GM18508 (cell line): ENCODE results near the gene PPP1R1B.

Experiments
- ATAC-seq: cut with Tn5 transposase; IDR thresholded peaks from one replicate; pipeline ENCODE4 v1.9.1; 2021; ENCODE audit warnings: moderate number of reproducible peaks; ENCODE audit not compliant: insufficient read depth, unreplicated experiment

The PPP1R1B gene

DNA sequence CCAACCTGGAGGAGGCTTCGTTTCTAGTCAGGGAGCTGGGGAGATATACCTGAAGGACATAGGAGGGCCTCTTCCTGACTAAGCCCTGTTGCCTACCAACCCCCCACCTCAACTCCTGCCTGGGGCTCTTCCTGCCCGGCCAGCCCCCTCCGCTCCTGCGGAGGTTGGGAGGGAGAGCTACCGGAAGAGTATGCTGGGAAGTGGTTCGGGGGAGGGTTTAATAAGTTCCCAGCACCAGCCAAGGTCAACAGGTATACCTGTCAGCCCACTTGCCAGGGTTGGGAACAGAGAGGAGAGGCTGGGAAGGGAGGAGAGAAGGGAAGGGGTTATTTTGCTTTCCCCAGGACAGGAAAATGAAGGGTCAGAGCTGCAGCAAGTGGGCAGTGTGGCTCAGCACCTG, 4.7 kb downstream of the PPP1R1B start:
- no peak for ATAC-seq

GRCh38 chr17:39632153-39632941, 5.6 kb downstream of the PPP1R1B start:
- ATAC-seq = no peak

DNA sequence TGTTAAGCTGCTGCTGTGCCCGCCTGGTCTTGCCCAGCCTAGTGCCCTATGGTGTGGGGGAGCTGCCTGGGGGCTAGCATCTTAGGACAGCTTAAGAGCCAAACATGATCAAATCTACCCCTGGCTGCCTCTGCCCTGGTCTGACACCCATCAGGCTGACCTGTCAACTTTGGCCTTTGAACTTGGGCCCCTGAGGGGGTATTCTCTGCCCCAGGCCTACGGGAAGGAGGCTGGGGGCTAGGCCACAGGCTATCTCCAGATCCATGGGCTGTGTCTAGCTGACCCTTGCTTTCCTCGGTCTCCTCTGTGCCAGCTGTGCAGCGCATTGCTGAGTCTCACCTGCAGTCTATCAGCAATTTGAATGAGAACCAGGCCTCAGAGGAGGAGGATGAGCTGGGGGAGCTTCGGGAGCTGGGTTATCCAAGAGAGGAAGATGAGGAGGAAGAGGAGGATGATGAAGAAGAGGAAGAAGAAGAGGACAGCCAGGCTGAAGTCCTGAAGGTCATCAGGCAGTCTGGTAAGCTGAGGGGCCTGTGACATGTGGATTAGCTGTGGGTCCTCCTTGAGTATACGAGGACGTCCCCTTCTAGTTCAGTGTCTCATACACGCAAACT, 6.9 kb downstream of the PPP1R1B start:
- ATAC-seq = no peak

GRCh38 chr17:39634384-39634871, 7.7 kb downstream of the PPP1R1B start:
- no peak for ATAC-seq

DNA sequence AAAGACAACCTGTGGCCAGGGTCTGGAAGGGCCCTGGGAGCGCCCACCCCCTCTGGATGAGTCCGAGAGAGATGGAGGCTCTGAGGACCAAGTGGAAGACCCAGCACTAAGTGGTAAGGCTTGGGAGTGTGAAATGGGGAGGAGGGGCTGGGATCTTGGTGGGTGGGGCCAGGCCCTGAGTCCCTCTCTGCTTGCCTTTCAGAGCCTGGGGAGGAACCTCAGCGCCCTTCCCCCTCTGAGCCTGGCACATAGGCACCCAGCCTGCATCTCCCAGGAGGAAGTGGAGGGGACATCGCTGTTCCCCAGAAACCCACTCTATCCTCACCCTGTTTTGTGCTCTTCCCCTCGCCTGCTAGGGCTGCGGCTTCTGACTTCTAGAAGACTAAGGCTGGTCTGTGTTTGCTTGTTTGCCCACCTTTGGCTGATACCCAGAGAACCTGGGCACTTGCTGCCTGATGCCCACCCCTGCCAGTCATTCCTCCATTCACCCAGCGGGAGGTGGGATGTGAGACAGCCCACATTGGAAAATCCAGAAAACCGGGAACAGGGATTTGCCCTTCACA, 8.9 kb downstream of the PPP1R1B start:
- ATAC-seq = no peak

DNA sequence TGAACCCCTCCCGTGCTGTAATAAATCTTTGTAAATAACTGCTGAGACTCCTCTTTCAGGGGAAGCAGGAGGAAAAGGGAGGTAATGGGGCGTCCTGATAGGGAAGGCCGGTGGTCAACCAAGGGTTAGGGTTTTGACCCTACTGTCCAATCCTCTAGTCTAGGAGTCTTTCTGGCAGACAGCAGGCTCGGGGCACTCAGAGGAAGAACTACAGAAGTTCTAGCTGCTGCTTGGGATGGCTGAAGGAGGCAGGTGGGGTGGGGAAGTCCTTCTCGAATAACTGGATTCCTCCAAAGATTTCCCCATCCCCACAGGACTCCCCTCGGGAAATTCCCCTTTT, 9.8 kb downstream of the PPP1R1B start:
- no peak for ATAC-seq

DNA sequence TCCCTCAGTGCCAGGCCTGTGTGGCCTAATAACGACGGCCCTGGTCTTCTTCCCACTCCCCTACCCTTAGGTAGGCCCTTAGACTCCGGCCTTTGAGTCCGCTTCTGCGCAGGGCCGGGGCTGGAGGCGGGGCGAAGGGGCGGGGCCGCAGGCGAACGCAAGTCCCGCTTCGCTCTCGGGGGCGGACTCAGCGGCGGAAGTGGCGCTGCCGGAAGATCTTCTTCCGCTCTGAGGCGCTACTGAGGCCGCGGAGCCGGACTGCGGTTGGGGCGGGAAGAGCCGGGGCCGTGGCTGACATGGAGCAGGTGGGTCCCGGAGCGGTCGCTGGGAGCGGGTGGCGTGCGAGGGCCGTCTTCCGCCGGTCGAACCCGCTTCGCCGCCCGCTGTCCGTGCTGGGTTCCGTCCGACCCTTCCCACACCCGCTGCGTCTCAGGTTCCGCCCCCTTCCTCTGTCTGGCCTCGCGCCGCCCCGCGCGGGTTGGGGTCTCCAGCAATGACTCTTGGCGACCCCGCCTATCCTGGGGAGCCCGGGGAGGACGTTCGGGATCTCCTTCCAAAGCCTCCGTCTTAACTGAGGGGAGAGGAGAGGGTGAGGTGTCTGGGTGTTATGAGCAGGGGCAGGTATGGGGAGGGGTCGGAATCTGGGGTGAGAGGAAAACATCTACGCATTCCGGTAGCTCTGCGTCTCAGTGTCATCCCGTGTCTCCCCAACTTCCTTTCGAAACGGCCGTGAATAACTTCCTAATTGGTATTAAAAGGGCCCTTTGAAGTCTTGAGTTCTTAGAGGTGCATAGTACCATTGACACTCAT, 10.4 kb downstream of the PPP1R1B start, which contains the start of gene STARD3:
TSS of gene STARD3 (plus strand) at position 218 of the 810 bp plus-strand sequence. CDS start 16,388 bp downstream, outside the sequence.
- ATAC-seq = no peak

GRCh38 chr17:39638317-39638716, 11.6 kb downstream of the PPP1R1B start:
- ATAC-seq = no peak

- ATAC-seq = no peak
Measured at GRCh38 chr17:39639043-39639442, 12.3 kb downstream of the PPP1R1B start.

DNA sequence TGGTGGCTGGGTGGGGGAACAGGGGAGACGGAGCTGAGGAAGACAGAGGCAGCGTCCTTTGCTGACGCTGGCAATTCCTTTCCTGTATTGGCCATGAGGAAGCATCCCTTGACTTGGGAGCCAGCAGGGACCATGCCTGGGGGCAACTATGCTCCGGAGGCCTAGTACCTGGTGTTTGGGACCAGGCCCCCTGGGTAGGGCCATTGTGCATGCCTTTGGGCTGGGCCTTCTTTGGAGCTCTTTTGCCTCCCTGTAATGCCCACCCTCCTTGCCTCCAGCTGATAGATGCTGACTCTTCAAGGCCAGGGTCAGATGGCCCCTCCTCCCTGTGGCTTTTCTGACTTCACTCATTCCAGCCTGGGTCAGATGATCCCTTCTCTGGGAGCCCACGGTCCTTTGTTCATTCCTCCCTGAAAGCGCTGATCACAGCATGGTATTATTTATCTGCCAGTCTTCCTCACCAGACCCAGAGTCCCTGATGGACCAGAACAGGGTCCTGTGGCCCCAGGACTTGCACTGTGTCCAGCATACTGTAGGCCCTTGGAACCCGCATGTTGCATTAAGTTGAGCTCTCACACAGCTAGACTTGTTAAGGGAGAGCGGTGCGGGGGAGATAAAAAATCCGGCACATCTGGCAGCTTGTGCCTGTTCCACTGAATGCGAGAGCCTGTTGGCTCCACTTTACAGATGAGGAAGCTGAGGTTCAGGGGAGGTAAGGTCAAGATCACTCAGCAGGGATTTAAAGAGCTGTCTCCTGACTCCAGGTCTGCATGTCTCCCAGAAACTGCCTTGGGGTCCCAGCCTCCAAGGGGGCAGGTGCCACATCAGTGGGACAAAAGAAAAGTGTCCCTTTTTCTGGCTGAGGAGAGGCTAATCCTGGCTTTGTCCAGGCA, 13.1 kb downstream of the PPP1R1B start:
- no peak for ATAC-seq

DNA sequence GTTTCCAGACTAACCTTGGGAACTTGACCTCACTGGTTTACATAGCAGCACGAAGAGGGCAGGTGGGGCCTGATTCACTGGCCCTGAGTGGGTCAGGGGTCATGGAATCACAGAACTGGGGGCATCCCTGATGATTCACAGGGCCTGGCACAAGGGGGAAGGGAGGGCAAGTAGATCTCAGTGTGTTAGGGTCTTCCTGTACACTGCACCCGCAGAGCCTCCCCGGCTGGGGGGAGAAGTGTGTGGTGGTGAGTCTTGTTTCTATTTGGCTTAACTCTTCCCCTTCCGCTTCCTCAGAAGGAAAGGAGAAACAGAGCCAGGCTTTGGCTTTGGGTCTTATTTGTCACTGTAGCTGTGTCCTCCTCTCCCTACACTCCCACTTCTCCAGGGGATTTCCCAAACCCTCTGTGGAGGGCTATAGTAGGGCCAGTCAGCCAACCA, 13.9 kb downstream of the PPP1R1B start:
- no peak for ATAC-seq

DNA sequence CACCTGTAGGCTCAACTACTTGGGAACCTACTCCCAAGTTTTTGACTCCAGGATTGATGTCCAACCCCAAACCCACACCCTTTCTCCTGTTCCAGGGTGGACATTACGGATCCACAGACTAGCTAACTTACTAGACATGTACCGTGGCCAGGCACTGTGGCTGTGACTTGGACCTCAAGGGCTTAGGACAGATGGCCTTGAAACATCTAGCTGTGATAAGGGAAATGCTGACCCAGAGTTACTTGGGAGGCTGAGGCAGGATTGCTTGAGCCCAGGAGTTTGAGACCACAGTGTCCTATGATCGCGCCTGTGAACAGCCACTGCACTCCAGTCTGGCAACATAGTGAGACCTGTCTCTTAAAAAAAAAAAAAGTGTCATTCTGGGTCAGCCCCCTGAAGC, 14.3 kb downstream of the PPP1R1B start:
- ATAC-seq = no peak

DNA sequence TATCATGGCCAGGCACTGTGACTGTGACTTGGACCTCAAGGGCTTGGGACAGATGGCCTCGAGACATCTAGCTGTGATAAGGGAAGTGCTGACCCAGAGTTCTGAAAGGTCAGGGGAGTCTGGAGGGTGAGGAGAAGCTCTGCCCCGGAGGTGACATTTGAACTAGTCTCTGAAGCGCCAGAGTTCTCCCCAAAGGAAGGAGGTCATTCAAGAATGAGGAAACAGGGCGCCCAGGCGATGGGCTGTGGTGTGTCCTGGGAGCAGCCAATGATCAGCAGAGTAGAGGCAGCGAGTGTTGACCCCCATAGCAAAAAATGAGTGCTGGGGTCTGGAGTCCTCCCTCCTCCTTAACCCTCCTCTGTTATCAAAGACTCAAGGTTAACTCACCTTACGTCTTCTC, 15.1 kb downstream of the PPP1R1B start:
- no peak for ATAC-seq

DNA sequence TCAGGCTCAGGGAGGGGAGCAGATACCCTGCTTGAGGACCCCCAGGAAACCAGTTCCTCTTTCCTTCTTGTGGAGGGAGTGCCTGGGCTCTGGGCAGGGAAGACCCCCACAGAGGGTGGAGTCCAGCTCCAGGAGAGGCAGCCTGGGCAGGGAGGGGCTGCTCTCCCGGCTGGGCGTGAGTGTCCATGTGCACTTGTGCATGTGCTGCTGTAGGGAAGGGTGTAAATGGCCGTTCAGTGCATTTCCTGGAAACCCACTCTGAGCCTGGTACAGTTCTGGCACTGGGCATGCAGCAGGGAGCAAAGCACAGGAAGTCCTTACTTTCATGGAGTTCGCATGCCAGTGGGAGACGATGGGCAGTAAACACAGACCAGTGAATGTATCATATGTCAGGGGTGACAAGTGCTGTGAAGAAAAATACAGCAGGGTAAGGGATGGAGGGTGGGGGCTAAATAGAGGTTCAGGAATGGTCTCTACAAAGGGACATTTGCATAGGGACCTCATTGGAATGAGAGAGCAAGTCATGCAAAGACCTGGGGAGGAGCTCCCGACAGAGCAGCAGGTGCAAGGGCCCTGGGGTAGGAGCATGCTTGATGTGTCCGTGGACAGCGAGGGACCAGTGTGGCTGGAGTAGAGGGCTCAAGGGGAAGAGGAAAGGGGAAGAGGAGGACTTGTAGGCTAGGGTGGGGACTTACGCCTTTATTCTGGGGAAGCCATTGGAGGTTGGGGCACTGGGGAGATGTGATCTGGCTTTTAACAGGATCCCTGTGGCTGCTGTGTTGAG, 15.7 kb downstream of the PPP1R1B start:
- no peak for ATAC-seq

GRCh38 chr17:39643271-39643670, 16.5 kb downstream of the PPP1R1B start:
- ATAC-seq = no peak

DNA sequence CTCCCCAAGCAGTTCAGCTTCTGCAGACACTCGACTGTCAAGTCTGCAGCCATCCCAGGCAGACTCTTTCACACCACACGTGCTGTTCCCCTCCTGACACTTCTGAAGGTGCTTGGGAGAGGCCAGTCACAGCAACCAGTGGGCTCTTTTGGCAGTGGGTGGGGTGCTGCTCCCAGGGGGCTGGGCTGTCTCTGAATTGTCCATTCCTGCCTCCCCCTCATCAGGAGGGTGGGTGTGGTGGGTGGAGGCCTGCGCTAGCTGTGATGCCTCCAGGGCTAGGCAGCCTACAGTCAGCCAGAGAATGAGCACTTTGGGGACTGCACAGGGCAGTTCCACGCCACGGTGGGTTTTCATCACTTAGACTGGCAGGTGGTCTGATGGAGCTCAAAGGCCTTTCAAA, 20.5 kb downstream of the PPP1R1B start:
- no peak for ATAC-seq

- no peak for ATAC-seq
Measured at GRCh38 chr17:39648616-39649366, 22.0 kb downstream of the PPP1R1B start.

- no peak for ATAC-seq
Measured at GRCh38 chr17:39650121-39650579, 23.4 kb downstream of the PPP1R1B start.
